Upper lobe of right lung (tissue), 1 donor: Measurements from ENCODE around the gene RAB37. TPM values are rescaled to one million over a fixed set of nuclear protein-coding genes. Genes with fewer than 3 reads are reported as not detected.

ENCODE experiments used
- ATAC-seq: fragments of 200-7000 bp; cut with Tn5 transposase; one replicate; pipeline ENCODE4 v1.9.1; 2020; ENCODE audit warnings: mild to moderate bottlenecking, moderate library complexity
- DNase-seq: peaks from one replicate; pipeline ENCODE4 v3.0.0-alpha.2; 2020
- H3K27ac ChIP-seq: fragments of 200-600 bp; one replicate; pipeline ENCODE4 v1.8.0; 2022
- H3K27me3 ChIP-seq: fragments of 200-600 bp; one replicate; pipeline ENCODE4 v1.8.0; 2022; ENCODE audit warnings: mild to moderate bottlenecking
- H3K36me3 ChIP-seq: fragments of 200-600 bp; one replicate; pipeline ENCODE4 v1.8.0; 2022
- H3K4me1 ChIP-seq: fragments of 200-600 bp; one replicate; pipeline ENCODE4 v1.8.0; 2022
- H3K4me3 ChIP-seq: fragments of 200-600 bp; one replicate; pipeline ENCODE4 v1.8.0; 2022; ENCODE audit warnings: mild to moderate bottlenecking
- H3K9me3 ChIP-seq: fragments of 200-600 bp; one replicate; pipeline ENCODE4 v1.8.0; 2022
- CTCF ChIP-seq: fragments of 200-600 bp; IDR thresholded peaks from one replicate; pipeline ENCODE4 v1.8.0; 2022; ENCODE audit warnings: antibody characterized with exemption
- intact Hi-C: fragments of 100-400 bp; cut with DNase I; formaldehyde crosslinking; loops from one replicate; pipeline ENCODE4 v1.11.0; 2022
- total RNA-seq: library from RNA; stranded (reverse); fragmentation: NEBNext Ultra II Directional; extraction: Animal tissue kit (Norgen Biotek cat#: 25700); gene quantifications from one replicate; pipeline ENCODE4 v1.2.1, GENCODE V29; 2021
- donor health status: DM: no; HTN: yes; CAD: no; lungs with severe emphysema.

The RAB37 gene
- total RNA-seq, 1 donor from 2014 or later: 6.8 TPM

DNA sequence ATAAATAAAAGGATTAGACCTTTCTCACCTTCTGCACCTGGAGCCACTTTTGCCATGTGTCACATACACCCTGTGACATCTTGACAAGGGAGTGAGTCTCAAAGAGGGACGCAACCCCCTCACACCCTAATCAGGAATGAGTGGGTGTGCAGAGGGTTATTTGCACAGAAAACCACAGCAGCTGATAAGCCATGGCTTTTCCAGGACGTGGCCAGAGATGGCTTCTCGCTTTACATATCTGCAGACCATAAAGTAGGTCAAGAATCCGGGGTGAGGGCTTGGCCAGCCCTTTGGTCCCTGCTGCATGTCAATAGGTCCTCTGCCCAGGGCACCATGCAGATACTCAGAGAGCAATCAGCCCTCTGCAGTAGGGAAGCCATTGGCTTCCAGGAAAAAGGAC is 21.9 kb upstream of the RAB37 start:
- Histone ChIP-seq H3K27ac (no peak overlapping the region), H3K4me1 (peaks cover 8% of the 10 kb centered on the region), H3K9me3 (no peaks in the 10 kb centered on the region), H3K4me3 (no peak overlapping the region), H3K27me3 (no peaks in the 10 kb centered on the region), H3K36me3 (no peaks in the 10 kb centered on the region)
- DNase-seq: peak; percentile 73
- no peak for TF ChIP-seq CTCF
- intact Hi-C loops: no loop called here
- ATAC-seq: peak; percentile 88

DNA sequence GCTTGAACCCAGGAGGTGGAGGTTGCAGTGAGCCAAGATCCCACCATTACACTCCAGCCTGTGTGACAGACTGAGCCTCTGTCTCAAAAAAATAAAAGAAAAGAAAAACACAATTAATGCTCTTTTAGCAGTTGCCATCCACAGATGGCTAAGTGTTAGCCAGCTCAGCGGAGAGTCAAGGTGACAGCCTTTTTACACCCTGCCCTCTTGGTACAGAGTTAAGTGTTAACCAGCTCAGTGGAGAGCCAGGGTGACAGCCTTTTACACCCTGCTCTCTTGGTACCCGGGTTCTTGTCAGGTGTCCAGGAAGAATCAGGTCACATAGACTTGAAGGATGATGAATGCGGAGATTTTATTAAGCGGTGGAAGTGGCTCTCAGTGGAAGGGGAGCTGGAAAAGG is 16.6 kb upstream of the RAB37 start:
- no peak overlapping the region for H3K27ac ChIP-seq
- H3K27me3 ChIP-seq: no peaks in the 10 kb centered on the region
- intact Hi-C loops: no loop called here
- no peak for ATAC-seq
- no peaks in the 10 kb centered on the region for H3K9me3 ChIP-seq
- no peak overlapping the region for H3K4me3 ChIP-seq
- no peaks in the 10 kb centered on the region for H3K36me3 ChIP-seq
- no peak for DNase-seq
- H3K4me1 ChIP-seq: peaks cover 5% of the 10 kb centered on the region
- no peak for TF ChIP-seq CTCF

DNA sequence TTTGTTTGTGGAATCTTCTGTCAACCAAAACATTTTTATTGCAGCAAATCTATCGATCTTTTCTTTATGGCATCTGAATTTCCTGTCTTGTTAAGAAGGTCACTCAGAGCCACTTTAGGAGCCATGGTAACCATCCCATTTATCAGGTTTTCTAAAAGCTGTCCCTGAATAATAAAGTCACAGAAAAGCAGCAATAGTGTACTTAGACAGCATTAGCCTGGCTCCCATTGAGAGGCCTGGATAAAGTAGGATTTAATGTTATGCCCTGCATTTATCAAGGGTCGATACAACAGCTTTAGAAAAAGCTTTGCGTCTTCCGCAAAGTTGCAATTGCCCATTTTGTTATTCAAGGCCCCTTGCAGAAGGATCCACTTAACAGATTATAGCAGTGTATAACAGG is 14.3 kb upstream of the RAB37 start:
- Histone ChIP-seq H3K27ac (no peak overlapping the region), H3K9me3 (no peaks in the 10 kb centered on the region), H3K4me1 (no peaks in the 10 kb centered on the region), H3K4me3 (no peak overlapping the region), H3K27me3 (no peaks in the 10 kb centered on the region), H3K36me3 (no peaks in the 10 kb centered on the region)
- intact Hi-C loops: no loop called here
- no peak for TF ChIP-seq CTCF
- no peak for ATAC-seq
- no peak for DNase-seq

DNA sequence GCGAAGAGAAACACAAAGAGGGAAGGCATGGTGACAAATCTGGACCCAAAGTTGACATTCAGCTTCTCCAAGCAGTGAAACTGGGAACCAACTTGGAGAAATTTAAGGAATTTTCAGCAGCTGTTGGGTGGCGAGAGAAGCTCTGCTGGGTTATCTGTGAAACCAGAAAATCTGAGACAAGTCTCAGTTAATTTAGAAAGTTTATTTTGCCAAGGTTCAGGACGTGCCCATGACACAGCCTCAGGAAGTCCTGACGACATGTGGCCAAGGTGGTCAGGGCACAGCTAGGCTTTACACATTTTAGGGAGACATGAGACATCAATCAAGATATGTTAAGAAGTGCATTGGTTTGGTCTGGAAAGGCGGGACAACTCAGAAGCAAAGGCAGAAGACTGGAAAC is 13.2 kb upstream of the RAB37 start:
- intact Hi-C loops: no loop called here
- H3K9me3 ChIP-seq: no peaks in the 10 kb centered on the region
- DNase-seq: peak; percentile 2

DNA sequence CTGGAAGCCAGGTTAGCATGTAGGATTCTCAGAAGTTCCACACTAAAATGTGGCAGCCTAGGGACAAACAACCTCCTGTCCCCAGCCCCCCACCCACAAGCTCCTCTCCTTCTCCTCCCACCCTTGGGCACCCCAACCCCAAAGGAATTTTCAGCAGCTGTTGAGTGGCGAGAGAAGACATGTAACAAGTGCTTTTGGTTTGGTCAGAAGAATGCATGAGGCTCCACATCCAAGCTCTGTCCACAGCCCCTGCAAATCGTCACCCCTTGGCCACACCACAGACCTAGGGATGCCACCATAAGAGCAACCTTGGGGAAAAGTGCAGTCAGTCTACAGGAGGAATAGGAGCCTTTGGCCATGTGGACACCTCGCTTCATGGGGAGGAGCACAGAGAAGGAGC is 11.9 kb upstream of the RAB37 start:
- intact Hi-C loops: no loop called here
- Histone ChIP-seq H3K4me1 (no peaks in the 10 kb centered on the region), H3K4me3 (no peak overlapping the region), H3K9me3 (no peaks in the 10 kb centered on the region), H3K27ac (no peak overlapping the region), H3K27me3 (no peaks in the 10 kb centered on the region), H3K36me3 (no peaks in the 10 kb centered on the region)
- no peak for TF ChIP-seq CTCF
- DNase-seq (peak; percentile 43), ATAC-seq (no peak)

More for the DNA sequence above, 13.2 kb upstream of the RAB37 start:
- ATAC-seq: no peak
- Histone ChIP-seq H3K4me3 (no peak overlapping the region), H3K27ac (no peak overlapping the region), H3K27me3 (no peaks in the 10 kb centered on the region), H3K36me3 (no peaks in the 10 kb centered on the region), H3K4me1 (no peaks in the 10 kb centered on the region)
- no peak for TF ChIP-seq CTCF

DNA sequence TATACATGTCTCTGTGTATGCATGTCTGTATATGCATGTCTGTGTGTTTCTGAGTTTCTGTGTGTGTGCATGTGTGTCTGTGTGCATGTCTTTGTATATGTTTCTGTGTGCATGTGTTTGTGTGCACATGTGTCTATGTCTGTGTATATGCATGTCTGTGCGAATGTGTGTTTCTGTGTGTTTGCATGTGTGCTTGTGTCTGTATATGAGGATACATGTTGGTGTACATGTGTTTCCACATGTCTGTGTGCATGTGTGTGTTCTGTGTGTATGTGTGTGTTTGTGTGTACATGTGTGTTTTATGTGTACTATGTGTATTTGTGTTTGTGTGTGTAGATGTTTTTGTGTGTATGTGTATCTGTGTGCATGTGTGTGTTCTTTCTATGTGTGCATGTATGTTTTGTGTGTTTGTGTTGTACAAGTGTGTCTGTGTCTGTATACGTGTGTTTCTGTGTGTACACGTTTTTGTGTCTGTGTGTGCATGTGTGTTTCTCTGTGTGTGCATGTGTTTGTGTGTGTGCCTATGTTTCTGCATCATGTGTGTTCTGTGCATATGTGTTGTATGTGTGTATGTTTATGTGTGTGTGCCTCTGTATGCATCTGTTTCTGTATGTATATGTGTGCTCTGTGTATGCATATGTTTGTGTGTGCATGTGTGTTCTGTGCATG is 8.9 kb upstream of the RAB37 start:
- intact Hi-C loops: no loop called here
- no peaks in the 10 kb centered on the region for H3K4me1 ChIP-seq

More for the DNA sequence above, 8.9 kb upstream of the RAB37 start:
- Histone ChIP-seq H3K27me3 (no peaks in the 10 kb centered on the region), H3K9me3 (no peaks in the 10 kb centered on the region), H3K27ac (no peak overlapping the region), H3K36me3 (no peaks in the 10 kb centered on the region), H3K4me3 (no peak overlapping the region)
- DNase-seq (no peak), ATAC-seq (no peak)
- TF ChIP-seq CTCF: no peak
